ENCODE data around the gene GATA6. TPM values are rescaled to one million over a fixed set of nuclear protein-coding genes. Genes with fewer than 3 reads are reported as not detected.
"Not testable (repeated sequence)": the region's sequence is repeated elsewhere in the genome, so short reads cannot be mapped to it uniquely, and the experiment has no call there.

Gene GATA6
- total RNA-seq, 2 experiments from 2014 or later = not detected

- Mint-ChIP-seq H3K9me3 (no peaks in the 10 kb centered on the region), H3K27me3 (ENCODE audit: low read depth) (peaks cover 18% of the 10 kb centered on the region)
These were observed 19.3 kb downstream of the GATA6 start for GRCh38 chr18:22188559-22189267.

DNA sequence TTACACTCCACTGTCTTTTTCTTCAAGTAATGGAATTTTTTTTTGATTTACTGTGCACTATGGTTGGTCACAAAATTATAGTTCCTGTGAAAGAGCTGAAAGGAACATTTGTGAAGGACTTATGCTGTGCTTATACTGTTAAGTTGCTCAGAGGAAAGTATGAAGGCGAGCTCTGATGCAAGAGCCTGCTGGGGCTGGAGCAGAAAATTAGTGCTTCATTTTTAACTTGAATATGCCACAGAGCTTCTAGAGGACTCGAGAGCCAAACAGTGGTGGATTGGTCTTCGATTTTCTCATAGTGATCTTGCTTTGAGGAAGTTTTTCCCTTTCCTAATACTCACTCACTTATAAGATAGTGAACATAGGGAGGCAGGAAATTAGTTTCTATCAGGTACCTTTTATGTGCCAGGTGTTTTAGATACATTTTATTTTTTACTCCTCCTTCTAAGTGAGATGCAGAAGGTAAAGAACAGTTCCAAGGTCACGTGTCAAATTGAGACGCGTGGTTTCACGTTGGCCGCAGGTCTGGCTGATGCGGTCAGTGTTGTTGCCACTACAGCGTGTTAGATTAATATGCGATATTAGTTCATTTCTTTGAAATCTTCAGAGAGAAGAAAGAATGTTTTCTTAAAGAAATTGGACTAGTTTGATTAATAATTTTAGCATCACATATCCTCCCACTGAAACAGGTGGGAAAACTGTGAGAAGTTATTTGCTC lies 20.2 kb downstream of the GATA6 start:
- H3K4me1 Mint-ChIP-seq (ENCODE audit: low read depth) = no peaks in the 10 kb centered on the region
- H3K9me3 Mint-ChIP-seq = no peaks in the 10 kb centered on the region
- no peak overlapping the region for H3K4me3 Mint-ChIP-seq
- peaks cover 21% of the 10 kb centered on the region for H3K27me3 Mint-ChIP-seq (ENCODE audit: low read depth)
- no peaks in the 10 kb centered on the region for H3K36me3 Mint-ChIP-seq (ENCODE audit: low read depth)
- no peak for DNase-seq
- no peak overlapping the region for H3K27ac Mint-ChIP-seq
- CTCF ChIA-PET = no interaction called here
- intact Hi-C loops (cut with micrococcal nuclease) = no loop called here

More at GRCh38 chr18:22188559-22189267, 19.3 kb downstream of the GATA6 start:
- intact Hi-C loops (cut with micrococcal nuclease) = no loop called here
- DNase-seq = no peak
- Mint-ChIP-seq H3K4me3 (no peak overlapping the region), H3K4me1 (ENCODE audit: low read depth) (no peaks in the 10 kb centered on the region), H3K36me3 (ENCODE audit: low read depth) (no peaks in the 10 kb centered on the region), H3K27ac (no peak overlapping the region)
- CTCF ChIA-PET = no interaction called here

DNA sequence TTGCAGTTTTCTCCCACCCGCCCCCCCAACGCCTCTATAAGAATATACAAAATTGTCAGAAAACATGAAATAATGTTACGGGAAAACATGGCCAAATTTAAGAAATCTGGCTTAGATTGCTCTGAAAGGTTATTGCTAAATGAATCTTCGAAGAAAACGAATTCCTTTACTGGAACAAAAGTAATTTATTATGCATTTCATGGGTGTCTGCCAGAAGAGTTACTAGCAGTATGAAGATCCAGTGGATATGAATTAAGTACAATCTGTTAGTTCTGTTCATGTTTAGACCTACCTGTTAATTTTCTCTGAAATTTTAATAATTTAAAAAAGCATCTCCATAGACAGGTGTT lies 21.9 kb downstream of the GATA6 start:
- DNase-seq = no peak
- Mint-ChIP-seq H3K4me3 (no peak overlapping the region), H3K27me3 (ENCODE audit: low read depth) (peaks cover 16% of the 10 kb centered on the region), H3K4me1 (ENCODE audit: low read depth) (no peaks in the 10 kb centered on the region), H3K9me3 (no peaks in the 10 kb centered on the region), H3K27ac (no peak overlapping the region), H3K36me3 (ENCODE audit: low read depth) (no peaks in the 10 kb centered on the region)
- CTCF ChIA-PET = no interaction called here
- intact Hi-C loops (cut with micrococcal nuclease) = no loop called here

GRCh38 chr18:22191923-22192322 lies 22.5 kb downstream of the GATA6 start:
- Mint-ChIP-seq H3K4me1 (ENCODE audit: low read depth) (no peaks in the 10 kb centered on the region), H3K27ac (no peak overlapping the region), H3K9me3 (no peaks in the 10 kb centered on the region), H3K36me3 (ENCODE audit: low read depth) (no peaks in the 10 kb centered on the region), H3K4me3 (no peak overlapping the region), H3K27me3 (ENCODE audit: low read depth) (peaks cover 15% of the 10 kb centered on the region)
- intact Hi-C loops (cut with micrococcal nuclease) = no loop called here
- DNase-seq = no peak
- CTCF ChIA-PET = no interaction called here

- no peaks in the 10 kb centered on the region for H3K36me3 Mint-ChIP-seq (ENCODE audit: low read depth)
- peaks cover 11% of the 10 kb centered on the region for H3K27me3 Mint-ChIP-seq (ENCODE audit: low read depth)
- no peak for DNase-seq
- no peaks in the 10 kb centered on the region for H3K4me1 Mint-ChIP-seq (ENCODE audit: low read depth)
- H3K27ac Mint-ChIP-seq = no peak overlapping the region
- intact Hi-C loops (cut with micrococcal nuclease) = no loop called here
- H3K4me3 Mint-ChIP-seq = no peak overlapping the region
- H3K9me3 Mint-ChIP-seq = no peaks in the 10 kb centered on the region
- CTCF ChIA-PET = no interaction called here
These were observed 24.1 kb downstream of the GATA6 start for GRCh38 chr18:22193466-22193865.

GRCh38 chr18:22194151-22194598 lies 24.8 kb downstream of the GATA6 start:
- Mint-ChIP-seq H3K36me3 (ENCODE audit: low read depth) (no peaks in the 10 kb centered on the region), H3K9me3 (no peaks in the 10 kb centered on the region)
- CTCF ChIA-PET = no interaction called here

GRCh38 chr18:22195052-22195451 lies 25.7 kb downstream of the GATA6 start:
- H3K27me3 Mint-ChIP-seq (ENCODE audit: low read depth) = peaks cover 14% of the 10 kb centered on the region
- intact Hi-C loops (cut with micrococcal nuclease) = no loop called here
- no peaks in the 10 kb centered on the region for H3K36me3 Mint-ChIP-seq (ENCODE audit: low read depth)
- no peak overlapping the region for H3K27ac Mint-ChIP-seq
- CTCF ChIA-PET = no interaction called here
- H3K4me1 Mint-ChIP-seq (ENCODE audit: low read depth) = no peaks in the 10 kb centered on the region
- no peaks in the 10 kb centered on the region for H3K9me3 Mint-ChIP-seq
- no peak overlapping the region for H3K4me3 Mint-ChIP-seq
- DNase-seq = no peak

More at GRCh38 chr18:22194151-22194598, 24.8 kb downstream of the GATA6 start:
- Mint-ChIP-seq H3K27ac (no peak overlapping the region), H3K4me3 (no peak overlapping the region), H3K4me1 (ENCODE audit: low read depth) (no peaks in the 10 kb centered on the region), H3K27me3 (ENCODE audit: low read depth) (peaks cover 17% of the 10 kb centered on the region)
- no peak for DNase-seq
- intact Hi-C loops (cut with micrococcal nuclease) = no loop called here

- CTCF ChIA-PET = interaction anchor here (0.7 kb wide), 1 partner anchor 376 kb away, joined by 3 read pairs; no protein-coding TSS in a partner anchor
- DNase-seq; H3K27me3 Mint-ChIP-seq (ENCODE audit: low read depth); H3K4me1 Mint-ChIP-seq (ENCODE audit: low read depth); intact Hi-C loops (cut with micrococcal nuclease); H3K36me3 Mint-ChIP-seq (ENCODE audit: low read depth); H3K4me3 Mint-ChIP-seq; H3K9me3 Mint-ChIP-seq; H3K27ac Mint-ChIP-seq: not testable (repeated sequence)
These were observed 27.6 kb downstream of the GATA6 start for GRCh38 chr18:22196943-22197342.

DNA sequence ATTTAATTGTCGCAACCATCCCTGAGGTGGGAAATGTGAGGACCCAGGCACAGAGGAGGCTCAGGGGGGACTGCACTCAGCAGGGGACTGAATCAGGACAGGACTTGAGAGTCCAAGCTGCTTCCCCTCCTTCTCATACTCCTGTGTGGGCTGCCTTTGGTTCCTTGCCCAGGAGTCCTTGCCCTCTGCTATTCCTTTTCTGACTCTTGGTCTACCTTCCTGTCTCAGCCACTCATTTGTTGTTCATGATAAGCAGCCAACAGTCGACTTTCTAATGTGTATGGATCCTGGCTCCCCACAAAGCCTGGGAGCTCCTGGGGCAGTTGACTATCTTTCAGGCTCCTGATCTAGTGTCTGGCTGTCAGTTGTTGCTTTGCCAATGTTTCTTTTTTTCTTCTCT lies 28.3 kb downstream of the GATA6 start:
- Mint-ChIP-seq H3K27me3 (ENCODE audit: low read depth) (peaks cover 9% of the 10 kb centered on the region), H3K4me3 (no peak overlapping the region), H3K9me3 (no peaks in the 10 kb centered on the region), H3K36me3 (ENCODE audit: low read depth) (no peaks in the 10 kb centered on the region), H3K27ac (no peak overlapping the region), H3K4me1 (ENCODE audit: low read depth) (no peaks in the 10 kb centered on the region)
- DNase-seq = no peak
- CTCF ChIA-PET = no interaction called here
- intact Hi-C loops (cut with micrococcal nuclease) = no loop called here

GRCh38 chr18:22198163-22198562 lies 28.8 kb downstream of the GATA6 start:
- Mint-ChIP-seq H3K36me3 (ENCODE audit: low read depth) (no peaks in the 10 kb centered on the region), H3K9me3 (no peaks in the 10 kb centered on the region), H3K27me3 (ENCODE audit: low read depth) (peaks cover 9% of the 10 kb centered on the region), H3K4me3 (no peak overlapping the region), H3K4me1 (ENCODE audit: low read depth) (no peaks in the 10 kb centered on the region), H3K27ac (no peak overlapping the region)
- intact Hi-C loops (cut with micrococcal nuclease) = no loop called here
- DNase-seq = no peak
- CTCF ChIA-PET = interaction anchor here (0.6 kb wide), 1 partner anchor 25 kb away, joined by 3 read pairs; no protein-coding TSS in a partner anchor

GRCh38 chr18:22199005-22199404 lies 29.6 kb downstream of the GATA6 start:
- Mint-ChIP-seq H3K27ac (no peak overlapping the region), H3K9me3 (no peaks in the 10 kb centered on the region), H3K4me1 (ENCODE audit: low read depth) (no peaks in the 10 kb centered on the region), H3K4me3 (no peak overlapping the region), H3K27me3 (ENCODE audit: low read depth) (peaks cover 9% of the 10 kb centered on the region), H3K36me3 (ENCODE audit: low read depth) (no peaks in the 10 kb centered on the region)
- intact Hi-C loops (cut with micrococcal nuclease) = no loop called here
- DNase-seq = no peak
- CTCF ChIA-PET = interaction anchor here (0.6 kb wide), 1 partner anchor 1005 kb away, joined by 3 read pairs; no protein-coding TSS in a partner anchor

- H3K36me3 Mint-ChIP-seq (ENCODE audit: low read depth) = no peaks in the 10 kb centered on the region
- intact Hi-C loops (cut with micrococcal nuclease) = no loop called here
- no peaks in the 10 kb centered on the region for H3K4me1 Mint-ChIP-seq (ENCODE audit: low read depth)
- no peak overlapping the region for H3K4me3 Mint-ChIP-seq
- H3K9me3 Mint-ChIP-seq = no peaks in the 10 kb centered on the region
- no peak overlapping the region for H3K27ac Mint-ChIP-seq
- DNase-seq = no peak
- peaks cover 6% of the 10 kb centered on the region for H3K27me3 Mint-ChIP-seq (ENCODE audit: low read depth)
- CTCF ChIA-PET = no interaction called here
These were observed 31.3 kb downstream of the GATA6 start for GRCh38 chr18:22200611-22201225.

GRCh38 chr18:22203035-22203434 lies 33.6 kb downstream of the GATA6 start:
- H3K4me3 Mint-ChIP-seq = no peak overlapping the region
- no peaks in the 10 kb centered on the region for H3K4me1 Mint-ChIP-seq (ENCODE audit: low read depth)
- no peak for DNase-seq
- CTCF ChIA-PET = no interaction called here
- no peaks in the 10 kb centered on the region for H3K36me3 Mint-ChIP-seq (ENCODE audit: low read depth)
- peaks cover 6% of the 10 kb centered on the region for H3K27me3 Mint-ChIP-seq (ENCODE audit: low read depth)
- intact Hi-C loops (cut with micrococcal nuclease) = no loop called here
- H3K9me3 Mint-ChIP-seq = no peaks in the 10 kb centered on the region
- H3K27ac Mint-ChIP-seq = no peak overlapping the region

Data from activated naive CD4-positive, alpha-beta T cell treated with anti-CD3 and anti-CD28 coated beads for 36 hours (primary cell).